Astrocyte of the cerebellum (primary cell): ENCODE data around the gene KLHDC7B.

ENCODE experiments used
- DNase-seq: peaks from one replicate; pipeline ENCODE4 v3.0.0-alpha.2; 2011; ENCODE audit warnings: low read depth
- H3K4me3 ChIP-seq: 2 replicates; pipeline ENCODE4 v1.5.1; 2011; ENCODE audit warnings: mild to moderate bottlenecking, low read depth, low read length, moderate library complexity
- CTCF ChIP-seq: IDR thresholded peaks from 2 replicates; pipeline ENCODE4 v1.5.1; 2012; ENCODE audit warnings: low read length, low read depth, moderate library complexity, mild to moderate bottlenecking; ENCODE audit errors: missing control alignments
- in situ Hi-C: cut with HindIII; loops from 2 replicates; pipeline ENCODE4 v1.10.0; 2017; ENCODE audit warnings: low sequenced_read_pairs

KLHDC7B gene

DNA sequence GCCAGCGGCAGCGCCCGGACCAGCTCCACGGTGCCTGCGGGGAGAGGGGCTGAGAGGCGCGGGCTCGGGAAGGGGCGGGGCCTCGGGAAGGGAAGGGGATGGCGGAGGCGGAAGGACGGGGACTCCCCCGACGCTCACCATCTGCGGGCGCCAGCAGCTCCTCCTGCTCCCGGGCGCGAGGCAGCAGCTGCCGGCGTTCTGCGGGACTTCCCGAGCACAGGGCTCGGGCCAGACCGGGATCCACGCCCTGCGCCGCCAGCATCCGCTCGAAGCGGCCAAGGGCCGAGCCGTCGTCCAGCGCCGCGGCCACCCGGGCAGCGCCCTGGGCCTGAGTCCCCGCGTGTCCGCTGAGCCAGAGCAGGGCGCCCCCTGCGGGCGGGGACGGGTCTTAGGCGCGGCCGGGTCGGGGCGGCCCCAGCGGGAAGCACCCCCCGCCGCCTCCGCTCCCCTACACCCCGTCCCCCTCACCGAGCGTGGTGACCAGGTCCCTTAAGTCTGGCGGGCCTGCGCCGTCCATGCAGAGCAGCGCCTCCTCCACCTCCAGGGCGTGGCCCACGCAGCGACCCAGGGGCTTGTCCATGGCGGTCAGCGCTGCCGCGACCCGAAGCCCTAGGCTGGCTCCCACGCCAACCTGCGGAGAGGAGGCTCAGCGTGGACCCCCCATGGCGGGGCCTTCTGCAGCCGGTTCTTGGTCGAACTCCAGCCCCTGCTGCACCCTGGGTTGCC, 19.4 kb upstream of the KLHDC7B start:
- in situ Hi-C loops: no loop called here
- TF ChIP-seq CTCF: peak; percentile 34
- H3K4me3 ChIP-seq: peak overlapping the region; percentile 65
- DNase-seq: peak; percentile 19

DNA sequence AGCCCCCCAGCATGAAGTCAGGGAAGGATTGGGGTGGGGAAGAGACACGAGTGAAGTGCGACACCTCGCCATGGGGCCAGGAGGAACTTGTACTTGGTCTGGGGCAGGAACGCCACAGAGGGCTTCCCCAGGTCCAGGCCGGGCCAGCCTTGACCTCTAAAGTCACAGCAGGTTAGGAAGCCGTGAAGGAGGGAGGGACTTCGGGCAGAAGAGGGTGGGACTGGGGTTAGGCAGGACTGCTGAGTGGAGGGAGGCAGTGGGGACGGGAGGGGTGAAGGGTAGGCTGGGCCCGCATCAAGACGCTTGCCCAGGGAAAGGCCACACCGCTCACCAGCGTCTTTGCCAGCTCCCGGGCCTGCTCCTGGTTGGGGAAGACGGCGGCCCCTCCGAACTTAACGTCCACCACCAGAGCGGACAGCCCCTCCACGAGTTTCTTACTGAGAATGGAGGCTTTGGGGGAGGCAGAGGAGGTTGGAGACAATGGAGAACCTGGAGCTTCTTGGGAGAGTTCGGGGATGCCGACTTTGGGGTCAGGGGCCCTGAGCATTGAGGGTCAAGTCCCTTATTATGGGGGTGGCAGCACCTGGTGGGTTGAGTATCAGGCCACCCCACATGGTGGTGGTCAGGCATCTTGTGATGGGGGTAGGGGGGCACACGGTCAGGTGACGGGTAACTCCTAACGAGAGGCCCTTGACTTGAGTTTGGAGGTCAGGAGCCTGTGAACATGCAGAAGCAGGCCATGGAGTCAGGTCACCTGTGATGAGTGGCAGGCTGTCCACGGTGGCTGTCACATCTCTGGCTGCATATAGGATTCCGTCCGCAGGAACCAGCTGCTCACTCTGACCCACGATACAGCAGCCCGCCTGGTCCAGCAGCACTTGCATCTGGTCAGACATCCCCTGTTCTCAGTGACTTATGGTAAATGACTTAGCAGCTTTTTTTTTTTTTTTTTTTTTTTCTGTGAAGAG, 18.6 kb upstream of the KLHDC7B start:
- peak overlapping the region; percentile 65 for H3K4me3 ChIP-seq
- no peak for DNase-seq
- no peak for TF ChIP-seq CTCF
- in situ Hi-C loops: no loop called here

- no peak for DNase-seq
- no peak for TF ChIP-seq CTCF
- in situ Hi-C loops: no loop called here
- no peak overlapping the region for H3K4me3 ChIP-seq
Observed at GRCh38 chr22:50527921-50528681, 17.6 kb upstream of the KLHDC7B start.

DNA sequence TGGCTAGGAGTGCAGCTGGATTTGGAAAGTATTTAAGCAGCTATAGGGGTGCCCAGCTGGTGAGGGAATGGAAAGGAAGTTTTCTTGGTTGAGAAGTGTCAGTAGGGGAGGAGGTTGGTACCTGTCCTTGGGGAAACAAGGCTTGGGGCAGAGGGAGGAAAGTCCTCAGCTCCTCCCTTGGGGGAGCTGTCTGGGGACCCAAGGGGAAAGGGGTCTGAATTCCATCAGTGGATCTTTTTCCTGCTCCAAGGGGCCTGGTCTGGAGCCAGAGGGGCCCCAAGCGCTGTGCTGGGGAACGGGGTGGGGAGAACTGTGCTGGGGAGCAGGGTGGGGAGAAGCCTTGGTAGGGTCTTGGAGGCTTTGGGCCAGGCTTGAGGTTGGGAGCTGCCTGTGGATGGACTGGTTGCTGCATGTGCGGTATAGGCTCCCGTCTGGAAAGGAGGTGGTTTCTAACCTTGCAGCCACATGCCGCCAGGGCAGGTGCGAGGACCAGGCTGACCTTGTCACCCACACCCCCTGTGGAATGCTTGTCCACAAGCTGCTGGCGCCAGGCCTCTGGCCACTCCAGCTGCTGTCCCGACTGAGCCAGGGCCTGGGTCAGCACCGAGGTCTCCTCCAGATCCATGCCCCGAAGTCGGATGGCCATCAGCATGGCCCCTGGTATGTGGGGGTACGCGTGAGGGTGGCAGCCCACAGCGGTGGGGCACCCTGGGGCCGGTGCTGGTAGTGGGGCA, 16.9 kb upstream of the KLHDC7B start:
- DNase-seq: no peak
- no peak overlapping the region for H3K4me3 ChIP-seq

DNA sequence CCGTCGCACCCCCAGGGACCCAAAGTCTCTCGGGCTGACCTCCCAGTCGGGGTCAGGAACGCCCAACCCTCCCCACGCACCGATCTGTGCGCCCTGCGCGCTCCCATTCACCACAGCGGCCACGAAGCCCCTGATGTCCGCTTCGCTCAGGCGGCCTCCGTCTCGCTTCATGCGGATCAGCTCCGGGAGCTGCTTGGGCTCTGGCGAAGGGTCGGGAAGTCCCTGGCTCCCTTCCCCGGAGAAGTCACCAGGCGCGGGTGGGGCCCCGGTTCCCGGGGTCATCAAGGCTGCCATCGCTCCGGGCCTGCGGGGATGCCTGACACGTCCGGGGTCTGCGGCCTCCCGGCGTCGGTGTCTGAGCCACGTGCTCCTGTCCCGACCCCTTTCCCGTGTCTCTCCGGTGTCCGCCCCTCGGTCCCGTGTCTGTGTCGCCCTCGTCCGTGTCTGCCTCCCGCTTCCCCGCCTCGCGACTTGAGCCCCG, 16.2 kb upstream of the KLHDC7B start:
- in situ Hi-C loops: no loop called here
- no peak for DNase-seq
- no peak for TF ChIP-seq CTCF
- H3K4me3 ChIP-seq: no peak overlapping the region

More for the DNA sequence above, 16.9 kb upstream of the KLHDC7B start:
- in situ Hi-C loops: no loop called here
- no peak for TF ChIP-seq CTCF
